SH-SY5Y (cell line): ENCODE measurements around the gene SEMA3F.

Source experiments
- GATA2 ChIP-seq: IDR thresholded peaks from 2 replicates; pipeline ENCODE4 v1.6.1; 2011; ENCODE audit warnings: mild to moderate bottlenecking, low read depth, low read length
- GATA3 ChIP-seq: IDR thresholded peaks from 2 replicates; pipeline ENCODE4 v1.6.1; 2011; ENCODE audit warnings: low read depth, mild to moderate bottlenecking, low read length, moderate library complexity

GRCh38 chr3:50177346-50177745 lies 22.2 kb downstream of the SEMA3F start:
- TF ChIP-seq GATA2 (no peak), GATA3 (no peak)
